Endothelial cell of umbilical vein (primary cell): Measurements from ENCODE around the gene RASIP1.

Experiments used
- CTCF ChIP-seq, 2 donors: IDR thresholded peaks; 1 replicate in 1 of 2; 2 replicates in 1 of 2; pipeline ENCODE4 v1.5.1; 2011; ENCODE audit warnings: low read length in 2 of 2, mild to moderate bottlenecking in 2 of 2, moderate library complexity in 2 of 2, control low read depth in 1 of 2, inconsistent platforms in 1 of 2, low read depth in 1 of 2; ENCODE audit not compliant: insufficient read depth in 1 of 2; ENCODE audit errors: extremely low read depth in 1 of 2
- EZH2 ChIP-seq: IDR thresholded peaks from 2 replicates; pipeline ENCODE4 v1.6.1; 2012; ENCODE audit warnings: borderline replicate concordance, low read depth, mild to moderate bottlenecking, moderate library complexity, low read length, inconsistent platforms; ENCODE audit not compliant: severe bottlenecking
- FOS ChIP-seq: IDR thresholded peaks from 2 replicates; pipeline ENCODE4 v1.6.1; 2011; ENCODE audit warnings: mild to moderate bottlenecking, low read length, moderate library complexity, borderline replicate concordance; ENCODE audit not compliant: insufficient read depth
- GATA2 ChIP-seq: IDR thresholded peaks from 2 replicates; pipeline ENCODE4 v1.7.0; 2011; ENCODE audit warnings: low read depth, mild to moderate bottlenecking, moderate library complexity, mixed read lengths, low read length; ENCODE audit not compliant: insufficient read length, insufficient read depth
- JUN ChIP-seq: IDR thresholded peaks from 2 replicates; pipeline ENCODE4 v1.6.1; 2011; ENCODE audit warnings: borderline replicate concordance, low read depth; ENCODE audit not compliant: insufficient read length, insufficient read depth
- MAX ChIP-seq: IDR thresholded peaks from 2 replicates; pipeline ENCODE4 v1.6.1; 2011; ENCODE audit not compliant: insufficient read depth, insufficient read length
- MYC ChIP-seq: IDR thresholded peaks from one replicate; pipeline ENCODE4 v1.6.1; 2011; ENCODE audit warnings: mild to moderate bottlenecking, low read depth, low read length
- POLR2A ChIP-seq: IDR thresholded peaks from 2 replicates; pipeline ENCODE4 v1.6.1; 2012; ENCODE audit warnings: low read depth, mild to moderate bottlenecking, control low read depth, low read length
- POLR2AphosphoS5 ChIP-seq: IDR thresholded peaks from 2 replicates; pipeline ENCODE4 v1.6.1; 2012; ENCODE audit warnings: low read depth, mild to moderate bottlenecking, control low read depth, low read length, moderate library complexity; ENCODE audit not compliant: insufficient read depth

GRCh38 chr19:48738557-48739403 lies 1.6 kb downstream of the RASIP1 start:
- TF ChIP-seq EZH2 (no peak), CTCF (IDR thresholded peaks at IDR 0.05; ENCODE audit: extremely low read depth in 1 of 2, insufficient read depth in 1 of 2, low read depth in 1 of 2, low read length in 2 of 2) (peak; percentile 29 to 30), POLR2A (no peak), JUN (no peak), MYC (no peak), POLR2AphosphoS5 (peak; percentile 52), MAX (no peak), FOS (no peak), GATA2 (no peak)
